Upper lobe of left lung (tissue), 6 donors: ENCODE data around the gene LZTR1. TPM values are rescaled to one million over a fixed set of nuclear protein-coding genes. Genes with fewer than 3 reads are reported as not detected.

Experiments
- ATAC-seq, 2 donors: fragments of 200-7000 bp; cut with Tn5 transposase; one replicate each; pipeline ENCODE4 v1.9.1; 2022; ENCODE audit warnings: mild to moderate bottlenecking in 2 of 2, moderate library complexity in 2 of 2; ENCODE audit not compliant: low FRiP score in 2 of 2
- DNase-seq, 2 donors: peaks; one replicate each; pipeline ENCODE4 v3.0.0-alpha.2; 2019 to 2020
- H3K27ac ChIP-seq, 4 donors: fragments of 200-600 bp; sonication (generic); one replicate each; pipeline ENCODE4 v1.5.1; 2016 to 2019
- H3K27me3 ChIP-seq, 4 donors: fragments of 200-600 bp; sonication (generic); one replicate each; pipeline ENCODE4 v1.5.1; 2017 to 2019
- H3K36me3 ChIP-seq, 4 donors: fragments of 200-600 bp; sonication (generic); one replicate each; pipeline ENCODE4 v1.5.1; 2016 to 2019
- H3K4me1 ChIP-seq, 4 donors: fragments of 200-600 bp; sonication (generic); one replicate each; pipeline ENCODE4 v1.5.1; 2018 to 2019
- H3K4me3 ChIP-seq, 4 donors: fragments of 200-600 bp; sonication (generic); one replicate each; pipeline ENCODE4 v1.5.1; 2017 to 2019; ENCODE audit warnings: mild to moderate bottlenecking in 2 of 4, moderate library complexity in 1 of 4
- H3K9me3 ChIP-seq, 4 donors: fragments of 200-600 bp; sonication (generic); one replicate each; pipeline ENCODE4 v1.5.1; 2018 to 2019
- CTCF ChIP-seq, 6 experiments: fragments of 450-650 bp in 4 of 6; fragments of 200-600 bp in 2 of 6; sonication (generic) in 2 of 6; IDR thresholded peaks; one replicate each; pipeline ENCODE4 v1.5.1; 2016 to 2019; ENCODE audit warnings: antibody characterized with exemption in 6 of 6
- EP300 ChIP-seq, 4 donors: sonication (generic); formaldehyde crosslinking; IDR thresholded peaks; one replicate each; pipeline ENCODE4 v1.5.1; 2017; ENCODE audit warnings: antibody characterized with exemption in 4 of 4, control low read depth in 2 of 4
- POLR2A ChIP-seq, 4 donors: fragments of 450-650 bp; IDR thresholded peaks; one replicate each; pipeline ENCODE4 v1.5.1; 2016 to 2017; ENCODE audit warnings: antibody characterized with exemption in 4 of 4, mild to moderate bottlenecking in 2 of 4
- POLR2AphosphoS5 ChIP-seq, 2 donors: sonication (generic); formaldehyde crosslinking; IDR thresholded peaks; one replicate each; pipeline ENCODE4 v1.5.1; 2017; ENCODE audit warnings: antibody characterized with exemption in 2 of 2
- WGBS, 2 donors: methylation state at CpG; one replicate each; pipeline ENCODE4 v1.1.5; 2017 to 2018; 5-methylcytosine and 5-hydroxymethylcytosine counted together
- total RNA-seq, 6 donors: library from RNA; depleted of rRNA in 4 of 6; stranded (reverse); fragments of >200 nt in 4 of 6; gene quantifications; one replicate each; pipeline versions ENCODE4 v1.1.0 to v1.2.1, GENCODE V29; 2016 to 2021
- donor health status: DM: no; HTN: no; CAD: no; lungs with moderate emphysema.
- donor health status: DM: no; HTN: yes; CAD: no; lungs with severe emphysema.

LZTR1 gene
- total RNA-seq, 6 donors from 2014 or later: 33.7 to 114 (median 63.2) TPM

DNA sequence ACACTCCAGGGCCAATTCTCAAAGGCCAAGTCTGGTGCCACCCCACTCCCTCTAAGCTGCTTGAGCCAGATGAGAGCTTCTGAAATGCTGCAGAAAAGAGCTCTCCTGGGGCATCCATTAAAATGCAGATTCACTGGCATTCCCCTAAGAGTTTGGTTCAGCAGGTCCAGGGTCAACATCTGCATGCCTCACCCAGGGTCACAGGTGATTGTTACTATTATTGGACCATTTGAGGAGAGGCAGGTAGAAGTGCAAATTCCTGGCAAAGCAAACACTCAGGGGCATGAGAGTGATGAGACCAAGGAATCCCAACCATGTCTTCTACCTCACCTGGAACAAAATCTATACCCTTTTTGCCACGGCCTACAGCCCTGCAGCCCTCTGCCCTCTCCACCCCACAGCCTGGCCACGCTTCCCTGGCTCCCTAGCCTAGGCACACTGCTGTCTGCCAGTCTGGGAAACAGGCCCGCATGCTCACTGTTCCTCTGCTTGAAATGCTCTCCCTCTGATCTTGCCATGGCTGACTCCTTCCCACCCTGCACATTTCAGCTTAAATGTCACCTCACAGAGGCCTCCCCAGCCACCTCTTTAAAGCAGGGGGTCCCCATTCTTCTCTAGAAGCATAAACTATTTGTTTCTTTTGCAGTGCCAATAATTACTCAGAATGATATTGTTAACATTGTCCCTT lies 28.5 kb downstream of the LZTR1 start:
- ATAC-seq: no peak
- no peak for TF ChIP-seq CTCF (IDR thresholded peaks at IDR 0.05)
- no peaks in the 10 kb centered on the region for H3K9me3 ChIP-seq
- DNase-seq: peak in 1 of 2 donors; percentile 22
- H3K4me1 ChIP-seq: peaks cover 18 to 22% (median 20%) of the 10 kb centered on the region in 4 donors
- H3K36me3 ChIP-seq: no peaks in the 10 kb centered on the region
- no peak overlapping the region for H3K27ac ChIP-seq
- H3K4me3 ChIP-seq: no peak overlapping the region
- 92 to 94% methylated on average over 3 of the region's 3 CpGs for WGBS, 2 donors
- H3K27me3 ChIP-seq: no peaks in the 10 kb centered on the region

DNA sequence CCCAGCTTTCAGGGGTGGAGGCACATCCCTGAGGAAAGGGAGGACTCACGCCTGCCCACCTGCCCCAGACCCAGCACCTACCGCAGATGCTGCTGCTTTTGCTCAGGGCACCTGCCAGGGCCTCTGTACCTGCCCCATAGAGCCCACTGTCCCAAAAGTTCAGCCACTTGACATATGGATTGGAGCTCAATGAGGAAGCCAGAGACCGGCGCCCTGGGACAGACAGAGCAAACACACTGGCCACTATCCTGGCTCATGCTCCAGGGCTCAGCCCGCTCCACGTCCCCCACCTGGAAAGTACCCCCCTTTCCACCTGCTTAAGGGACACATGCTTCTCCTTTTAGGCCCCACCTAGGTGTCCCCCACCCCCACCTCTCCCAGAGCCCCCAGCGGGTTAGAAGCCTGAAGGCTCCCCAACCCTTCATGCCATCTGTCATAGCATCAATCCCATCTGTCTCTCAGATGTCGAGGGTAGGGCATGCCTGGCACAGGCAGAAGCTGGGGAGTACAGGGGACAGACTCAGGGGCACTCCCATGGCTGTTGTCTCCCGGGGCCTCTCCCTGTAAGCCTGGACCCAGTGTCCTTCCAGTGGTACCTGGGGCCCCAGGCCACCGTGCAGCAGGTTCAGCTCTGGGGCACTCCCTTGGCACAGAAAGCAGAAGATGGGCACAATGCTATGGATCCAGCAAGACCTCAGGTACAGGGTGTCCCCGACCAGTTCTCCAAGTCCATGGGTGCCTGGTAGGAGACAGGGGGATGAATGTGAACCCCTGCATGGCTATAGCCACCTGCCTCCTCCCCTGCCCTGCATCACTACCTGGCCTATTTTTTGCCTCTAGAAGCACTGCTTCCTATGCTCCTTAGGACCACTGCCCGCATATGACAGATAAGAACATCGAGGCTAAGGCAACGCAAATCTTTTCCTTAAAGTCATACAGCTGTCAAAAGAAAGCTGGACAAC lies 30.6 kb downstream of the LZTR1 start:
- Histone ChIP-seq H3K4me3 (no peak overlapping the region), H3K4me1 (peaks cover 22 to 27% (median 23%) of the 10 kb centered on the region in 4 donors), H3K27ac (peak overlapping the region in 1 of 4 donors; percentile 80), H3K27me3 (no peaks in the 10 kb centered on the region), H3K36me3 (no peaks in the 10 kb centered on the region), H3K9me3 (no peaks in the 10 kb centered on the region)
- DNase-seq (peak in 1 of 2 donors; percentile 14), ATAC-seq (no peak)
- TF ChIP-seq EP300 (IDR thresholded peaks at IDR 0.05) (no peak), POLR2A (IDR thresholded peaks at IDR 0.05) (no peak), CTCF (IDR thresholded peaks at IDR 0.05) (no peak), POLR2AphosphoS5 (IDR thresholded peaks at IDR 0.05) (no peak)
- WGBS, 2 donors: 87 to 93% methylated on average over 6 to 13 of the region's 14 CpGs

GRCh38 chr22:21013657-21014201 lies 31.6 kb downstream of the LZTR1 start:
- peaks cover 22 to 27% (median 23%) of the 10 kb centered on the region in 4 donors for H3K4me1 ChIP-seq
- H3K27me3 ChIP-seq: no peaks in the 10 kb centered on the region
- DNase-seq: peak in 1 of 2 donors; percentile 85
- no peaks in the 10 kb centered on the region for H3K36me3 ChIP-seq
- WGBS, 2 donors: 10 to 12% methylated on average over 23 to 24 of the region's 24 CpGs
- H3K4me3 ChIP-seq: peak overlapping the region; percentile 14 to 57 (median 50)
- H3K9me3 ChIP-seq: no peaks in the 10 kb centered on the region
- TF ChIP-seq CTCF (IDR thresholded peaks at IDR 0.05) (no peak), POLR2AphosphoS5 (IDR thresholded peaks at IDR 0.05) (no peak), POLR2A (IDR thresholded peaks at IDR 0.05) (no peak), EP300 (IDR thresholded peaks at IDR 0.05) (no peak)
- H3K27ac ChIP-seq: peak overlapping the region; percentile 50 to 80 (median 67)
- ATAC-seq: no peak

GRCh38 chr22:21014202-21014725 lies 32.2 kb downstream of the LZTR1 start:
- Histone ChIP-seq H3K27me3 (no peaks in the 10 kb centered on the region), H3K27ac (peak overlapping the region; percentile 50 to 80 (median 67)), H3K4me1 (peaks cover 22 to 27% (median 23%) of the 10 kb centered on the region in 4 donors), H3K36me3 (no peaks in the 10 kb centered on the region), H3K4me3 (peak overlapping the region; percentile 14 to 57 (median 50)), H3K9me3 (no peaks in the 10 kb centered on the region)
- DNase-seq: peak; percentile 86 to 97
- 2% methylated on average over 15 to 20 of the region's 40 CpGs for WGBS, 2 donors
- peak; percentile 83 to 94 for ATAC-seq
- TF ChIP-seq EP300 (IDR thresholded peaks at IDR 0.05) (no peak), POLR2A (IDR thresholded peaks at IDR 0.05) (peak in 1 of 4 donors; percentile 13)
